IPS DF 4.7 (cell line): ENCODE data around the gene KCND1.

Experiments
- DNase-seq: peaks from one replicate; pipeline ENCODE4 v3.0.0-alpha.2; 2013; ENCODE audit warnings: low spot score; ENCODE audit errors: extremely low read depth

KCND1 gene

GRCh38 chrX:48975041-48975440 lies 3.4 kb upstream of the KCND1 start:
- DNase-seq: no peak

- DNase-seq: no peak
Observed at GRCh38 chrX:48974574-48974973, 2.9 kb upstream of the KCND1 start.

GRCh38 chrX:48974033-48974432 lies 2.4 kb upstream of the KCND1 start:
- DNase-seq: no peak

GRCh38 chrX:48972220-48973164 lies 848 bp upstream of the KCND1 start:
- DNase-seq: no peak

GRCh38 chrX:48969471-48969870 lies 2.2 kb downstream of the KCND1 start:
- no peak for DNase-seq

GRCh38 chrX:48968377-48968776 lies 3.3 kb downstream of the KCND1 start:
- no peak for DNase-seq

- no peak for DNase-seq
Observed at GRCh38 chrX:48966796-48967579, 4.7 kb downstream of the KCND1 start.

GRCh38 chrX:48965959-48966358 lies 5.7 kb downstream of the KCND1 start:
- DNase-seq: no peak

GRCh38 chrX:48961585-48962091 lies 10.0 kb downstream of the KCND1 start:
- DNase-seq: no peak

GRCh38 chrX:48960291-48960690 lies 11.4 kb downstream of the KCND1 start:
- no peak for DNase-seq

GRCh38 chrX:48958635-48959094 lies 13.0 kb downstream of the KCND1 start:
- DNase-seq: no peak

- no peak for DNase-seq
Observed at GRCh38 chrX:48957827-48958634, 13.6 kb downstream of the KCND1 start.

GRCh38 chrX:48957477-48957826 lies 14.2 kb downstream of the KCND1 start, which contains the start of gene OTUD5:
TSS of gene OTUD5 (minus strand) at chrX:48957607. CDS start at chrX:48957570, 37 bp downstream.
- no peak for DNase-seq

- no peak for DNase-seq
Observed at GRCh38 chrX:48956728-48957414, 14.8 kb downstream of the KCND1 start.

GRCh38 chrX:48948589-48948988 lies 23.1 kb downstream of the KCND1 start:
- no peak for DNase-seq

- DNase-seq: no peak
Observed at GRCh38 chrX:48945517-48946348, 25.9 kb downstream of the KCND1 start.

- no peak for DNase-seq
Observed at GRCh38 chrX:48942895-48943294, 28.7 kb downstream of the KCND1 start.

- DNase-seq: no peak
Observed at GRCh38 chrX:48940404-48940955, 31.2 kb downstream of the KCND1 start.

GRCh38 chrX:48939524-48940228 lies 32.0 kb downstream of the KCND1 start:
- no peak for DNase-seq
